Aorta (tissue), 5 donors: ENCODE results near the gene KLRC3. TPM values are rescaled to one million over a fixed set of nuclear protein-coding genes. Genes with fewer than 3 reads are reported as not detected.
"Not testable (repeated sequence)": the region's sequence is repeated elsewhere in the genome, so short reads cannot be mapped to it uniquely, and the experiment has no call there.

Experiments
- ATAC-seq: fragments of 200-7000 bp; cut with Tn5 transposase; one replicate; pipeline ENCODE4 v1.9.1; 2022; ENCODE audit warnings: moderate library complexity; ENCODE audit not compliant: low FRiP score
- DNase-seq, 2 donors: peaks; one replicate each; pipeline ENCODE4 v3.0.0-alpha.2; 2020
- H3K27ac ChIP-seq, 2 donors: one replicate each; pipeline ENCODE4 v1.5.1; 2013; ENCODE audit warnings: low read length in 2 of 2, mild to moderate bottlenecking in 2 of 2, moderate library complexity in 2 of 2, control low read depth in 1 of 2, inconsistent platforms in 1 of 2, low read depth in 1 of 2
- H3K27me3 ChIP-seq, 2 donors: one replicate each; pipeline ENCODE4 v1.6.1; 2013; ENCODE audit warnings: control low read depth in 1 of 2, low read length in 1 of 2, mild to moderate bottlenecking in 1 of 2, moderate library complexity in 1 of 2; ENCODE audit not compliant: insufficient read depth in 2 of 2, control insufficient read depth in 1 of 2
- H3K36me3 ChIP-seq, 2 donors: one replicate each; pipeline ENCODE4 v1.6.1; 2013; ENCODE audit warnings: control low read depth in 1 of 2, low read length in 1 of 2, mild to moderate bottlenecking in 1 of 2; ENCODE audit not compliant: insufficient read depth in 2 of 2, control insufficient read depth in 1 of 2
- H3K4me1 ChIP-seq, 2 donors: one replicate each; pipeline ENCODE4 v1.6.1; 2013; ENCODE audit warnings: low read length in 2 of 2, control low read depth in 1 of 2, mild to moderate bottlenecking in 1 of 2, moderate library complexity in 1 of 2; ENCODE audit not compliant: insufficient read depth in 2 of 2, control insufficient read depth in 1 of 2
- H3K4me3 ChIP-seq, 2 donors: one replicate each; pipeline ENCODE4 v1.5.1; 2013; ENCODE audit warnings: low read length in 2 of 2, control low read depth in 1 of 2, mild to moderate bottlenecking in 1 of 2
- H3K9me3 ChIP-seq: one replicate; pipeline ENCODE4 v1.6.1; 2013; ENCODE audit warnings: mild to moderate bottlenecking, low read length; ENCODE audit not compliant: control insufficient read depth
- WGBS, 2 donors: extraction: QIAGEN DNeasy Blood & Tissue Kit; methylation state at CpG; one replicate each; pipeline ENCODE4 v1.1.7; 2013; 5-methylcytosine and 5-hydroxymethylcytosine counted together
- intact Hi-C, 2 donors: fragments of 100-400 bp; cut with DNase I; formaldehyde crosslinking; loops; one replicate each; pipeline versions ENCODE4 v1.14.2 to v1.15.0; 2022
- polyA plus RNA-seq, 2 donors: library from polyadenylated mRNA; stranded (reverse); fragments of 200-250 nt; gene quantifications; one replicate each; pipeline ENCODE4 v1.2.3, GENCODE V29; 2013
- total RNA-seq, 2 donors: library from RNA; stranded (reverse); fragmentation: NEBNext Ultra II Directional; extraction: Animal tissue kit (Norgen Biotek cat#: 25700); gene quantifications; one replicate each; pipeline ENCODE4 v1.2.1, GENCODE V29; 2021
- donor health status: healthy with polysubstance abuse.
- donor health status: Bipolar disorder and iron deficiency.
- donor health status: DM: no; HTN: no; CAD: no.
- donor health status: DM: no; HTN: no; CAD: no.
- donor health status: DM: yes; HTN: yes; CAD: no.

KLRC3 gene
- total and polyA plus RNA-seq, 4 donors, result not detected

DNA sequence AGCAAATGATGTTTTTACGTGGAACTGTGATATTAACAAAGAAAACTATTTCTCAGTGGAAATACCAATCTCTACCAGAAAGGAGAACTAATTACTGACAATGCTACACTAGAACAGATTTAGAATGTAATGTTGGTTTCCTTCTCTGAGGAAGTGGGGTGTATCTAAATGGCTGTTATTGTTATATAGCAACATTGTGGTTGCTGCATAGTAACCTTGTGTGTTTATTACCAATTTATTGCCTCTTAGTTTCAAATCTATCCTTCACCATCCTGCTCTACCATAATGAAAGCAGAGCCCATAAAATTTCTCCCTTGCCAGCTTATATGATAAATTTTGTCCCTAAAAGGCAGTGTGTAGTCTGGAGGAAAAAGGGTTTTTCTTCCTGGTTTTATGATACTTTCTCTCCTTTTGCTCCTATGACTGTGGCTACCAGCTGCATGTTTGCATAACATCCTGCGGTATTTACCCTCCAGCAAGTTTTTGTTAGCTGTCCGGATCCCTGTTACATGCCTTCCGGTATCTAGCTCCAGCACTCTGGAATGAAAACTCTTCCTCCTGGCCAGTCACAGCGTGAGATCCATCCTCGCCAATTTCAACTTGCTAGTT lies 24.9 kb downstream of the KLRC3 start:
- intact Hi-C loops, result no loop called here
- Histone ChIP-seq H3K4me1 (no peaks in the 10 kb centered on the region), H3K27me3 (no peaks in the 10 kb centered on the region), H3K4me3 (no peak overlapping the region), H3K9me3 (no peaks in the 10 kb centered on the region), H3K36me3 (no peaks in the 10 kb centered on the region), H3K27ac (no peak overlapping the region)
- ATAC-seq (peak; percentile 38), DNase-seq (no peak)
- WGBS, 2 donors, result 11 to 14% methylated on average over 6 of the region's 6 CpGs

DNA sequence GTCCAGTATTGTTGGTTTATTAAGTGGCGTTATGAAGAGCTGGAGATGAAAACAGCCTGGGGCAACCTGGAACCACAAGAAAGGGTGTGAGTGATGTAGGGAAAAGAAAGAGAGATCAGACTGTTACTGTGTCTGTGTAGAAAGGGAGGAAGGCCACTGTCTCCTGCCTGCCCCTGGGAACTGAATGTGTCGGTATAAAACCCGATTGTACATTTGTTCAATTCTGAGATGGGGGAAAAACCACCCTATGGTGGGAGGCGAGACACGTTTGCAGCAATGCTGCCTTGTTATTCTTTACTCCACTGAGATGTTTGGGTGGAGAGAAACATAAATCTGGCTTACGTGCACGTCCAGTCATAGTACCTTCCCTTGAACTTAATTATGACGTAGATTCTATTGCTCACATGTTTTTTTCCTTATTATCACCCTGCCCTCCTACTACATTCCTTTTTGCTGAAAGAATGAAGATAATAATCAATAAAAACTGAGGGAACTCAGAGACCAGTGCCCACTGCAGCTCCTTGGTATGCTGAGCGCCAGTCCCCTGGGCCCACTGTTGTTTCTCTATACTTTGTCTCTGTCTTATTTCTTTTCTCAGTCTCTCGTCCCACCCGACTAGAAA lies 25.8 kb downstream of the KLRC3 start:
- DNase-seq, H3K27me3 ChIP-seq, H3K4me1 ChIP-seq, H3K4me3 ChIP-seq, H3K9me3 ChIP-seq, intact Hi-C loops, ATAC-seq, H3K36me3 ChIP-seq, H3K27ac ChIP-seq: not testable (repeated sequence)
- 54 to 65% methylated on average over 9 to 11 of the region's 11 CpGs for WGBS, 2 donors

DNA sequence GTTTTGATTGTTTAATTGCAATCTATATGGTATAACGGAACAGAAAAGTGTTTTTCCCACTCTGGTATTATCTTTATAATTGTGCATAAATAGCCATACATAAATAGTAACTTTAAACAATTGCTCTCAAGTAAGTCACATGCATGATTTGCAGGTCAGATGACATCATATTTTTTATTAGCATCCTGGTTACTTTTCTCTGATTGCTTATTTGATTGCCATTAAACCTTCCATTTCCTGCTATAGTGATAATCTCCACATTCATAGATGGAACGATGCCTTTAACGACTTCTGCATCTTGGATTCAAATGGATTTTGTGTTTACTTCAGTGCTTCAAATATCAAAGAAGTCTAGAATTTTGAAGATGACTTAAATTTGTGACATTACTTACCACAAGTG lies 27.1 kb downstream of the KLRC3 start:
- Histone ChIP-seq H3K4me1 (no peaks in the 10 kb centered on the region), H3K9me3 (no peaks in the 10 kb centered on the region), H3K27ac (no peak overlapping the region), H3K4me3 (no peak overlapping the region), H3K27me3 (no peaks in the 10 kb centered on the region), H3K36me3 (no peaks in the 10 kb centered on the region)
- intact Hi-C loops, result no loop called here
- DNase-seq (no peak), ATAC-seq (no peak)
- WGBS, 2 donors, result 59 to 62% methylated on average over 3 of the region's 3 CpGs

DNA sequence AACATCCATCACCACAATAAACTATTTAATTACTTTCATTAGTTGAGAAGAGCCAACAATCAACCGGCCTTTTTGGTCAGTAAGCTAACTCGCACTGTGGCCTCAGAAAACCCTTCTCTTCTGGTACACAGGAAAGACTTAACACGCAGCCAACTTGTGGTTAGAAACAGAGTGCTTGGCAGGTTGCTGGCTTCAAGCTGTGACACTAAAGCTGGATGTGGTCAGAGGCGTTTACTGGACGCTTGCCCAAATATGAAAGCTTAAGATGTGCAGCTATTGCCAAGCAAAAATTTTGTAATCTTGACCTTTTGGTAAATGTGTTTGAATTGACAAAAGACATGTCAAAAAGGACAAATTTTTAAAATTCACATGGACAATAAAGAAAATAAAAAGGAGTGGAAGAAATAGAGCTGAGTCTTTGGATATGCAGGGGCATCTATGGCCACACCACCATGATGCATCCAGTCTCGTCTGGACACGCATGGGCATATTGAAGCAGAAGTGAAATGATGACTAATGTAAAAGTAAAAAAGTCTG lies 27.9 kb downstream of the KLRC3 start:
- intact Hi-C loops, result no loop called here
- DNase-seq (peak in 1 of 2 donors; percentile 67), ATAC-seq (peak; percentile 50)
- no peaks in the 10 kb centered on the region for H3K9me3 ChIP-seq
- H3K27ac ChIP-seq, result no peak overlapping the region
- 31 to 37% methylated on average over 7 of the region's 7 CpGs for WGBS, 2 donors
- no peaks in the 10 kb centered on the region for H3K36me3 ChIP-seq
- no peaks in the 10 kb centered on the region for H3K4me1 ChIP-seq
- H3K27me3 ChIP-seq, result no peaks in the 10 kb centered on the region
- no peak overlapping the region for H3K4me3 ChIP-seq

DNA sequence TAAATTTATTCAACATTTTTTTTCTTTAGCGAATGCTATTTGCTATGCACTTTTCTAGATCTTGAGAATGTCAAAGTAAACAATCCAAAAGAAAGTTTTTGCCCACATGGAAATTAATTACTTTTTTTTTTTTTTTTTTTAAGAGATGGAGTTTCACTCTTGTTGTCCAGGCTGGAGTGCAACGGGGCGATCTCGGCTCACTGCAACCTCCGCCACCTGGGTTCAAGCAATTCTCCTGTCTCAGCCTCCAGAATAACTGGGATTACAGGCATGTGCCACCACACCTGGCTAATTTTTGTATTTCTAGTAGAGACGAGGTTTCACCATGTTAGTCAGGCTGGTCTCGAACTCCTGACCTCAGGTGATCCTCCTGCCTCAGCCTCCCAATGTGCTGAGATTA lies 29.4 kb downstream of the KLRC3 start:
- H3K4me3 ChIP-seq, H3K4me1 ChIP-seq, H3K27ac ChIP-seq, DNase-seq, H3K36me3 ChIP-seq, H3K27me3 ChIP-seq, H3K9me3 ChIP-seq, ATAC-seq, intact Hi-C loops: not testable (repeated sequence)
- WGBS, 2 donors, result 95 to 97% methylated on average over 7 of the region's 7 CpGs

DNA sequence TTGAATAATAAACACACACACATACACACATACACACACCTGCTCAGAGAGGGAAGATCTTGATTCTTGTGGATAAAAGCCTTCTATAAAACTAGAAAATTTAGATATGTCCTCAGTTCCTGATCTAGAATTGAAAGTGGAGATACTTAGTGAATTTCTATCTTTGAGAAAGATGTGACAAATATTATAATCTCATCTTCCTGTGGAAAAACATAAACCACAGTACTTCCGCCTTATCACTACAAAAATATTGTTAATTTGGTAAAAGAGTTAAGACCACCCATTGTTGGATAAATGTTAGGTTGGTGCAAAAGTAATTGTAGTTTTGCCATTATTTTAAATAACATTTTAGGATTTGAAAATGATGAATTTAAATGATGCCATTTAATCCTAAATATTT lies 30.5 kb downstream of the KLRC3 start, which contains the start of gene KLRK1:
Gene KLRK1 (minus strand): TSS at position 138 of the 400 bp plus-strand sequence. CDS start 1,231 bp downstream, outside the sequence.
- no peaks in the 10 kb centered on the region for H3K36me3 ChIP-seq
- no peak for ATAC-seq
- DNase-seq, result no peak
- H3K27ac ChIP-seq, result no peak within 1 kb of the TSS
- H3K4me1 ChIP-seq, result no peaks in the 10 kb centered on the region
- no peaks in the 10 kb centered on the region for H3K9me3 ChIP-seq
- H3K27me3 ChIP-seq, result no peaks in the 10 kb centered on the region
- intact Hi-C loops, result no loop called here
- no peak within 1 kb of the TSS for H3K4me3 ChIP-seq
- 32 to 60% methylated on average over 1 of the region's 1 CpG for WGBS, 2 donors

DNA sequence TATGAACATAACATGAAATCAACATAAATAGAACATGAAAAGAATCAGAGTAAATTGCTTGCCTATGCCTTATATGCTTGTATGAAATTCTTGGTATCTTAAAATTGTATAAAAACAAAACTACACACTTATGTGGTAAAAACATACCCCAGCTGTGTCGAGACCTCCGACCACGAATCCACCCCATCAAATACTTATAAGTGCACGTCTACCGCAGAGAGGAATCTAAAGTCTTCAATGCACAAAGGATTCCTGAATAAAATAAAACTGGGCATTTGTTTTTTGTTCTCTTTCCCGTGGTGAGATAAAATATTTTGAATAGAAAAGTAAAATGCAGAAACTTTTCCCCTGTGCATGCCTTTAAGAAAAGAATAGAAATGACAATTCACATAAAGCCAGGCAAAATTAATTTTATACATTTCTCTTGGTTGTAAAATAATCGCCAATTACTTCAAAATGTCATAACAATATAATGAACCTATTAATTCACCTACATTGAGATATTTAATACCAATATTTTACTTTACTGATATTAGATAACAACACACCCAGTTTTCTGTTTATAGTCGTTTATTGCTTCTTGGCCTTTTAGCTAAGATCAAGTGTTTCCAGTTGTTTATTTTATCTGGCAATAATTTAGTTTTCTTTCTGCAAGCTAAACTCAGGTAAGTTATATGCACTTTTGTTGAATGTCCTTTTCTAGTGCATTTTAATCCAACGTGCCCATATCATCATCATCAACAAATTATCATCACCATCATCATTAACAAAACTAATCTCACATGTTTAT lies 31.6 kb downstream of the KLRC3 start:
- no peak for ATAC-seq
- intact Hi-C loops, result no loop called here
- H3K27me3 ChIP-seq, result no peaks in the 10 kb centered on the region
- no peak overlapping the region for H3K4me3 ChIP-seq
- no peaks in the 10 kb centered on the region for H3K36me3 ChIP-seq
- H3K4me1 ChIP-seq, result no peaks in the 10 kb centered on the region
- H3K9me3 ChIP-seq, result no peaks in the 10 kb centered on the region
- no peak for DNase-seq
- H3K27ac ChIP-seq, result no peak overlapping the region
- WGBS, 2 donors, result 62 to 66% methylated on average over 9 of the region's 9 CpGs

DNA sequence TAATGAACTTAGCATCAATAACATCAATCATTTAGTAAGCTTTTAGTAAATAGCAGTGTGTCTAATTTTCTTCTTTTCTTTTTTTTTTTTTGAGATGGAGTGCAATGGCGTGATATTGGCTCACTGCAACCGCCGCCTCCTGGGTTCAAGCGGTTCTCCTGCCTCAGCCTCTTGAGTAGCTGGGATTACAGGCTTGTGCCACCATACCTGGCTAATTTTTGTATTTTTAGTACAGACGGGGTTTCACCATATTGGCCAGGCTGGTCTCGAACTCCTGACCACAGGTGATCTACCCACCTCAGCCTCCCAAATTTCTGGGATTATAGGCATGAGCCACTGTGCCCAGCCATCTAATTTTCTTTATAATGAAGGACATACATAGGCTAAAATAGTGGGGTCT lies 32.9 kb downstream of the KLRC3 start:
- ATAC-seq, H3K27ac ChIP-seq, H3K4me3 ChIP-seq, H3K4me1 ChIP-seq, H3K27me3 ChIP-seq, H3K9me3 ChIP-seq, intact Hi-C loops, DNase-seq, H3K36me3 ChIP-seq: not testable (repeated sequence)
- WGBS, 2 donors, result 90 to 94% methylated on average over 6 of the region's 6 CpGs
